Measurements from ENCODE around the gene CLEC2A. TPM values are rescaled to one million over a fixed set of nuclear protein-coding genes. Genes with fewer than 3 reads are reported as not detected.

CLEC2A gene
- polyA plus RNA-seq, 1 donor from 2014 or later: not detected

GRCh38 chr12:9881988-9882387 lies 50.2 kb downstream of the CLEC2A start:
- TF ChIP-seq SMC3 (conservative IDR thresholded peaks at IDR 0.05; ENCODE audit: poor library complexity) (no peak), CTCF (IDR thresholded peaks at IDR 0.05; ENCODE audit: poor library complexity, severe bottlenecking) (no peak), RAD21 (conservative IDR thresholded peaks at IDR 0.05) (no peak), EP300 (conservative IDR thresholded peaks at IDR 0.05; ENCODE audit: poor library complexity, severe bottlenecking) (no peak), POLR2AphosphoS5 (IDR thresholded peaks at IDR 0.05) (no peak), REST (IDR thresholded peaks at IDR 0.05; ENCODE audit: borderline replicate concordance) (no peak), MXI1 (conservative IDR thresholded peaks at IDR 0.05; ENCODE audit: poor library complexity, severe bottlenecking) (no peak)
- Histone ChIP-seq H3K4me2 (ENCODE audit: low read length) (no peak overlapping the region), H3K9me2 (ENCODE audit: insufficient read depth, low read length) (no peaks in the 10 kb centered on the region), H3K27ac (ENCODE audit: low read length) (no peak overlapping the region), H3K79me2 (replicated peaks; ENCODE audit: insufficient read depth, low read length) (no peaks in the 10 kb centered on the region), H3F3A (ENCODE audit: insufficient read depth, low read length, poor library complexity, severe bottlenecking) (no peaks in the 10 kb centered on the region), H2AFZ (ENCODE audit: low read depth, low read length) (no peak overlapping the region), H4K20me1 (ENCODE audit: insufficient read depth) (no peaks in the 10 kb centered on the region), H3K36me3 (ENCODE audit: insufficient read depth, low read length) (no peaks in the 10 kb centered on the region), H3K4me3 (ENCODE audit: low read length) (no peak overlapping the region), H3K27me3 (ENCODE audit: insufficient read depth, low read depth, low read length) (no peaks in the 10 kb centered on the region), H3K9ac (ENCODE audit: low read length) (no peak overlapping the region), H3K9me3 (ENCODE audit: low read length) (no peaks in the 10 kb centered on the region)

- Histone ChIP-seq H3K27ac (ENCODE audit: low read length) (no peak within 1 kb of the TSS), H2AFZ (ENCODE audit: low read depth, low read length) (no peak within 1 kb of the TSS), H3K9me2 (ENCODE audit: insufficient read depth, low read length) (no peaks in the 10 kb centered on the region), H3K9me3 (ENCODE audit: low read length) (no peaks in the 10 kb centered on the region), H3K9ac (ENCODE audit: low read length) (no peak within 1 kb of the TSS), H3K4me2 (ENCODE audit: low read length) (no peak within 1 kb of the TSS), H3K36me3 (ENCODE audit: insufficient read depth, low read length) (no peaks in the 10 kb centered on the region), H4K20me1 (ENCODE audit: insufficient read depth) (no peaks in the 10 kb centered on the region), H3K27me3 (ENCODE audit: insufficient read depth, low read depth, low read length) (no peaks in the 10 kb centered on the region), H3K4me3 (ENCODE audit: low read length) (no peak within 1 kb of the TSS), H3F3A (ENCODE audit: insufficient read depth, low read length, poor library complexity, severe bottlenecking) (no peaks in the 10 kb centered on the region), H3K79me2 (replicated peaks; ENCODE audit: insufficient read depth, low read length) (no peaks in the 10 kb centered on the region)
- TF ChIP-seq CTCF (IDR thresholded peaks at IDR 0.05; ENCODE audit: poor library complexity, severe bottlenecking) (no peak), REST (IDR thresholded peaks at IDR 0.05; ENCODE audit: borderline replicate concordance) (no peak), TAF1 (IDR thresholded peaks at IDR 0.05; ENCODE audit: low read depth) (no peak), POLR2AphosphoS5 (IDR thresholded peaks at IDR 0.05) (no peak)
Measured at GRCh38 chr12:9881246-9881645, 50.9 kb downstream of the CLEC2A start, which contains the start of gene KLRF2. TSS of gene KLRF2 (plus strand) at chr12:9881489. CDS start at chr12:9881596, 107 bp downstream.

All from neural cell (in vitro differentiated cells).